HepG2 (cell line): ENCODE measurements around the gene B4GALT5. TPM values are rescaled to one million over a fixed set of nuclear protein-coding genes. Genes with fewer than 3 reads are reported as not detected.

Experiments
- DDIT3 ChIP-seq: sonication (generic); formaldehyde crosslinking; IDR thresholded peaks from 2 replicates; pipeline ENCODE4 v1.4.0; 2020; ENCODE audit warnings: mild to moderate bottlenecking, missing genetic modification reagents
- HOXA7 ChIP-seq: sonication (generic); formaldehyde crosslinking; IDR thresholded peaks from 2 replicates; pipeline ENCODE4 v1.8.1; 2022; ENCODE audit warnings: mild to moderate bottlenecking, missing genetic modification reagents, moderate library complexity
- LCORL ChIP-seq, 2 experiments: fragments of 450-650 bp in 1 of 2; sonication (generic) in 1 of 2; formaldehyde crosslinking in 1 of 2; IDR thresholded peaks; 2 replicates each; pipeline versions ENCODE4 v1.5.0 to v1.6.1; 2017 to 2020; ENCODE audit warnings: antibody characterized with exemption in 1 of 2, missing genetic modification reagents in 1 of 2
- SNAPC4 ChIP-seq: sonication (generic); formaldehyde crosslinking; IDR thresholded peaks from 2 replicates; pipeline ENCODE4 v1.4.0; 2020; ENCODE audit warnings: mild to moderate bottlenecking, missing genetic modification reagents
- TMF1 ChIP-seq: sonication (generic); formaldehyde crosslinking; IDR thresholded peaks from 2 replicates; pipeline ENCODE4 v1.8.1; 2022; ENCODE audit warnings: low read depth, missing genetic modification reagents
- ZNF580 ChIP-seq: IDR thresholded peaks from 2 replicates; pipeline ENCODE4 v1.6.1; 2016; ENCODE audit warnings: low read depth, borderline replicate concordance
- ZNF710 ChIP-seq: sonication (generic); formaldehyde crosslinking; IDR thresholded peaks from 2 replicates; pipeline ENCODE4 v1.5.0; 2020; ENCODE audit warnings: mild to moderate bottlenecking, missing genetic modification reagents, borderline replicate concordance
- polyA plus RNA-seq, 8 experiments: library from polyadenylated mRNA; depleted of rRNA in 3 of 8; stranded (reverse) in 7 of 8; unstranded in 1 of 8; fragments of >200 nt; fragmentation: Illumina TruSeq in 4 of 8; extraction: Trizol in 4 of 8; gene quantifications; 2 replicates each; pipeline versions ENCODE4 v1.2.1 to v1.2.3, GENCODE V29; 2011 to 2016; ENCODE audit warnings: low read depth in 4 of 8, missing spikeins in 1 of 8, mixed read lengths in 1 of 8; ENCODE audit not compliant: insufficient read depth in 1 of 8
- total RNA-seq, 5 experiments: library from RNA; depleted of rRNA; stranded (reverse); fragments of >200 nt; fragmentation: Illumina TruSeq; extraction: Trizol; gene quantifications; 2 replicates each; pipeline ENCODE4 v1.2.3, GENCODE V29; 2016; ENCODE audit warnings: low read depth in 1 of 5
- TF ChIP-seq, protein P1 (sequence below): sonication (generic); formaldehyde crosslinking; IDR thresholded peaks from 2 replicates; pipeline ENCODE4 v1.4.0; 2020; ENCODE audit warnings: missing genetic modification reagents
- TF ChIP-seq, protein P2 (sequence below): sonication (generic); formaldehyde crosslinking; conservative IDR thresholded peaks from 2 replicates; pipeline ENCODE4 v1.8.0; 2022; ENCODE audit warnings: missing genetic modification reagents
- TF ChIP-seq, protein P3 (sequence below): sonication (generic); formaldehyde crosslinking; IDR thresholded peaks from 2 replicates; pipeline ENCODE4 v1.5.0; 2020; ENCODE audit warnings: missing genetic modification reagents

The B4GALT5 gene
- total and polyA plus RNA-seq, 2 of the 13 experiments (the other 11 are each of a cell fraction or from before 2014, with no cell fraction given): 27.3 to 30.9 TPM

- peak; percentile 30; the same call in 1 of the 2 replicates for TF ChIP-seq TMF1 (CRISPR knock-in tag)
- no peak for TF ChIP-seq HOXA7
- TF ChIP-seq LCORL (IDR thresholded peaks at IDR 0.05): no peak
- TF ChIP-seq LCORL (CRISPR knock-in tag; IDR thresholded peaks at IDR 0.05): peak; percentile 97
- TF ChIP-seq, protein P1, sequence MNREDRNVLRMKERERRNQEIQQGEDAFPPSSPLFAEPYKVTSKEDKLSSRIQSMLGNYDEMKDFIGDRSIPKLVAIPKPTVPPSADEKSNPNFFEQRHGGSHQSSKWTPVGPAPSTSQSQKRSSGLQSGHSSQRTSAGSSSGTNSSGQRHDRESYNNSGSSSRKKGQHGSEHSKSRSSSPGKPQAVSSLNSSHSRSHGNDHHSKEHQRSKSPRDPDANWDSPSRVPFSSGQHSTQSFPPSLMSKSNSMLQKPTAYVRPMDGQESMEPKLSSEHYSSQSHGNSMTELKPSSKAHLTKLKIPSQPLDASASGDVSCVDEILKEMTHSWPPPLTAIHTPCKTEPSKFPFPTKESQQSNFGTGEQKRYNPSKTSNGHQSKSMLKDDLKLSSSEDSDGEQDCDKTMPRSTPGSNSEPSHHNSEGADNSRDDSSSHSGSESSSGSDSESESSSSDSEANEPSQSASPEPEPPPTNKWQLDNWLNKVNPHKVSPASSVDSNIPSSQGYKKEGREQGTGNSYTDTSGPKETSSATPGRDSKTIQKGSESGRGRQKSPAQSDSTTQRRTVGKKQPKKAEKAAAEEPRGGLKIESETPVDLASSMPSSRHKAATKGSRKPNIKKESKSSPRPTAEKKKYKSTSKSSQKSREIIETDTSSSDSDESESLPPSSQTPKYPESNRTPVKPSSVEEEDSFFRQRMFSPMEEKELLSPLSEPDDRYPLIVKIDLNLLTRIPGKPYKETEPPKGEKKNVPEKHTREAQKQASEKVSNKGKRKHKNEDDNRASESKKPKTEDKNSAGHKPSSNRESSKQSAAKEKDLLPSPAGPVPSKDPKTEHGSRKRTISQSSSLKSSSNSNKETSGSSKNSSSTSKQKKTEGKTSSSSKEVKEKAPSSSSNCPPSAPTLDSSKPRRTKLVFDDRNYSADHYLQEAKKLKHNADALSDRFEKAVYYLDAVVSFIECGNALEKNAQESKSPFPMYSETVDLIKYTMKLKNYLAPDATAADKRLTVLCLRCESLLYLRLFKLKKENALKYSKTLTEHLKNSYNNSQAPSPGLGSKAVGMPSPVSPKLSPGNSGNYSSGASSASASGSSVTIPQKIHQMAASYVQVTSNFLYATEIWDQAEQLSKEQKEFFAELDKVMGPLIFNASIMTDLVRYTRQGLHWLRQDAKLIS (CRISPR knock-in tag): no peak; the same call in 1 of the 2 replicates
- no peak for TF ChIP-seq DDIT3 (CRISPR knock-in tag)
- TF ChIP-seq, protein P2, sequence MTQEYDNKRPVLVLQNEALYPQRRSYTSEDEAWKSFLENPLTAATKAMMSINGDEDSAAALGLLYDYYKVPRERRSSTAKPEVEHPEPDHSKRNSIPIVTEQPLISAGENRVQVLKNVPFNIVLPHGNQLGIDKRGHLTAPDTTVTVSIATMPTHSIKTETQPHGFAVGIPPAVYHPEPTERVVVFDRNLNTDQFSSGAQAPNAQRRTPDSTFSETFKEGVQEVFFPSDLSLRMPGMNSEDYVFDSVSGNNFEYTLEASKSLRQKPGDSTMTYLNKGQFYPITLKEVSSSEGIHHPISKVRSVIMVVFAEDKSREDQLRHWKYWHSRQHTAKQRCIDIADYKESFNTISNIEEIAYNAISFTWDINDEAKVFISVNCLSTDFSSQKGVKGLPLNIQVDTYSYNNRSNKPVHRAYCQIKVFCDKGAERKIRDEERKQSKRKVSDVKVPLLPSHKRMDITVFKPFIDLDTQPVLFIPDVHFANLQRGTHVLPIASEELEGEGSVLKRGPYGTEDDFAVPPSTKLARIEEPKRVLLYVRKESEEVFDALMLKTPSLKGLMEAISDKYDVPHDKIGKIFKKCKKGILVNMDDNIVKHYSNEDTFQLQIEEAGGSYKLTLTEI (CRISPR knock-in tag): no peak
- TF ChIP-seq, protein P3, sequence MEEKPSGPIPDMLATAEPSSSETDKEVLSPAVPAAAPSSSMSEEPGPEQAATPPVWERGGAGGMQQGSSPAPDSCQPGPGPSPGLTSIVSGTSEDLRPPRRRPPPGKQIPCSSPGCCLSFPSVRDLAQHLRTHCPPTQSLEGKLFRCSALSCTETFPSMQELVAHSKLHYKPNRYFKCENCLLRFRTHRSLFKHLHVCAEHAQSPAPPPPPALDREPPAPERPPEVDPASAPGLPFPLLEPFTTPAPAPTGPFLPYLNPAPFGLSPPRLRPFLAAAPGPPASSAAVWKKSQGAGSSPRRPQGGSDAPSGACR (CRISPR knock-in tag): peak; percentile 91
- peak; percentile 98; the same call in 1 of the 2 replicates for TF ChIP-seq ZNF580 (CRISPR knock-in tag)
- TF ChIP-seq ZNF710 (CRISPR knock-in tag): peak; percentile 95
- TF ChIP-seq SNAPC4: 0 out of 2 replicates have a peak, but pooled peaks have one; percentile 85
Observed at GRCh38 chr20:49610691-49611538, 102.8 kb downstream of the B4GALT5 start (continued).
